ENCODE measurements around the gene NPHS1. TPM values are rescaled to one million over a fixed set of nuclear protein-coding genes. Genes with fewer than 3 reads are reported as not detected.

The NPHS1 gene
- total and polyA plus RNA-seq, 4 donors: under 0.01 TPM; not detected in 3

- TF ChIP-seq CTCF (IDR thresholded peaks at IDR 0.05; ENCODE audit: low read depth, low read length, missing input control): no peak
Observed at GRCh38 chr19:35901055-35901644, 48.8 kb upstream of the NPHS1 start (continued).

GRCh38 chr19:35899547-35900214 is 47.4 kb upstream of the NPHS1 start:
- Histone ChIP-seq H3K9me3 (ENCODE audit: control insufficient read depth in 4 of 4, low read length in 3 of 4) (no peaks in the 10 kb centered on the region), H3K4me1 (ENCODE audit: control insufficient read depth in 4 of 4, insufficient read depth in 4 of 4, low read length in 3 of 4) (peaks cover 0 to 4% (median 2%) of the 10 kb centered on the region in 4 donors), H3K27me3 (ENCODE audit: control insufficient read depth in 4 of 4, insufficient read depth in 4 of 4, low read length in 3 of 4) (no peaks in the 10 kb centered on the region), H3K4me3 (ENCODE audit: low read depth in 1 of 3, low read length in 3 of 3) (peak overlapping the region; percentile 61 to 81 (median 69)), H3K36me3 (ENCODE audit: control insufficient read depth in 4 of 4, insufficient read depth in 3 of 4, low read depth in 1 of 4, low read length in 3 of 4) (peaks cover 0 to 9% (median 6%) of the 10 kb centered on the region in 4 donors), H3K27ac (ENCODE audit: low read depth in 1 of 2, low read length in 2 of 2) (peak overlapping the region; percentile 87 to 91), H3K9ac (ENCODE audit: low read depth in 1 of 2, low read length in 2 of 2) (peak overlapping the region; percentile 82 to 87)
- TF ChIP-seq SP1 (IDR thresholded peaks at IDR 0.05) (peak; percentile 37), REST (IDR thresholded peaks at IDR 0.05) (peak; percentile 50), YY1 (IDR thresholded peaks at IDR 0.05) (peak; percentile 61), EGR1 (IDR thresholded peaks at IDR 0.05; ENCODE audit: low read depth in 2 of 2) (peak; percentile 92 to 98), TAF1 (conservative IDR thresholded peaks at IDR 0.05) (no peak), FOXA2 (IDR thresholded peaks at IDR 0.05) (no peak), JUND (IDR thresholded peaks at IDR 0.05) (no peak), GABPA (IDR thresholded peaks at IDR 0.05 in 1 of 2, conservative IDR thresholded peaks at IDR 0.05 in 1 of 2) (peak in 1 of 2 donors; percentile 62)
- DNase-seq (ENCODE audit: low spot score): peak; percentile 60
- WGBS: under 1% methylated on average over 43 of the region's 43 CpGs

GRCh38 chr19:35898499-35898809 is 46.1 kb upstream of the NPHS1 start:
- 56% methylated on average over 17 of the region's 17 CpGs for WGBS
- no peaks in the 10 kb centered on the region for H3K9me3 ChIP-seq (ENCODE audit: control insufficient read depth in 4 of 4, low read length in 3 of 4)
- peak overlapping the region in 1 of 2 donors; percentile 70 for H3K9ac ChIP-seq (ENCODE audit: low read depth in 1 of 2, low read length in 2 of 2)
- H3K4me3 ChIP-seq (ENCODE audit: low read depth in 1 of 3, low read length in 3 of 3): peak overlapping the region in 1 of 3 donors; percentile 61
- no peak for DNase-seq (ENCODE audit: low spot score)
- H3K36me3 ChIP-seq (ENCODE audit: control insufficient read depth in 4 of 4, insufficient read depth in 3 of 4, low read depth in 1 of 4, low read length in 3 of 4): peaks cover 0 to 13% (median 6%) of the 10 kb centered on the region in 4 donors
- peak overlapping the region; percentile 87 to 91 for H3K27ac ChIP-seq (ENCODE audit: low read depth in 1 of 2, low read length in 2 of 2)
- H3K27me3 ChIP-seq (ENCODE audit: control insufficient read depth in 4 of 4, insufficient read depth in 4 of 4, low read length in 3 of 4): no peaks in the 10 kb centered on the region
- H3K4me1 ChIP-seq (ENCODE audit: control insufficient read depth in 4 of 4, insufficient read depth in 4 of 4, low read length in 3 of 4): peaks cover 0 to 4% (median 2%) of the 10 kb centered on the region in 4 donors
- TF ChIP-seq ZBTB33 (IDR thresholded peaks at IDR 0.05) (no peak), REST (IDR thresholded peaks at IDR 0.05) (no peak), FOXA1 (IDR thresholded peaks at IDR 0.05) (no peak), EGR1 (IDR thresholded peaks at IDR 0.05; ENCODE audit: low read depth in 2 of 2) (no peak), RAD21 (IDR thresholded peaks at IDR 0.05) (no peak), HNF4G (IDR thresholded peaks at IDR 0.05) (no peak), CTCF (IDR thresholded peaks at IDR 0.05; ENCODE audit: low read depth, low read length, missing input control) (no peak), NR2F2 (IDR thresholded peaks at IDR 0.05) (no peak), JUND (IDR thresholded peaks at IDR 0.05) (no peak), HNF4A (conservative IDR thresholded peaks at IDR 0.05) (no peak), TAF1 (conservative IDR thresholded peaks at IDR 0.05) (no peak), GABPA (IDR thresholded peaks at IDR 0.05 in 1 of 2, conservative IDR thresholded peaks at IDR 0.05 in 1 of 2) (no peak)

Data from liver (tissue), 9 donors.